Activated T-helper 17 cell treated with anti-CD3 and anti-CD28 coated beads, Interleukin-2, amount 50 U/mL, for 72 hours (primary cell): ENCODE results near the gene PEDS1. TPM values are rescaled to one million over a fixed set of nuclear protein-coding genes. Genes with fewer than 3 reads are reported as not detected.

ENCODE experiments used
- ATAC-seq: fragments of 150-1000 bp; cut with Tn5 transposase; replicated peaks from 2 replicates; pipeline ENCODE4 v1.10.0; 2021; ENCODE audit warnings: mild to moderate bottlenecking, moderate library complexity
- H3K27ac Mint-ChIP-seq: one replicate; pipeline ENCODE4 v1.8.0; 2022; ENCODE audit warnings: mixed read lengths
- H3K27me3 Mint-ChIP-seq: one replicate; pipeline ENCODE4 v1.8.0; 2022; ENCODE audit warnings: mixed read lengths
- H3K36me3 Mint-ChIP-seq: one replicate; pipeline ENCODE4 v1.8.0; 2022; ENCODE audit warnings: low read depth, mild to moderate bottlenecking, mixed read lengths
- H3K4me1 Mint-ChIP-seq: one replicate; pipeline ENCODE4 v1.8.0; 2022; ENCODE audit warnings: mixed read lengths
- H3K4me3 Mint-ChIP-seq: one replicate; pipeline ENCODE4 v1.8.0; 2022; ENCODE audit warnings: mild to moderate bottlenecking, mixed read lengths
- H3K9me3 Mint-ChIP-seq: one replicate; pipeline ENCODE4 v1.8.0; 2022; ENCODE audit warnings: mixed read lengths
- total RNA-seq, 2 donors: library from RNA; stranded (reverse); gene quantifications; one replicate each; pipeline ENCODE4 v1.2.3, GENCODE V29; 2022

Gene PEDS1
- total RNA-seq, 2 donors from 2014 or later = 13.1 to 22.0 TPM

GRCh38 chr20:50123418-50123817 is 30.1 kb downstream of the PEDS1 start:
- Mint-ChIP-seq H3K27me3 (no peaks in the 10 kb centered on the region), H3K4me1 (no peaks in the 10 kb centered on the region), H3K27ac (peak overlapping the region; percentile 36), H3K9me3 (no peaks in the 10 kb centered on the region), H3K36me3 (peaks cover 55% of the 10 kb centered on the region), H3K4me3 (no peak overlapping the region)
- ATAC-seq = no peak

- ATAC-seq = no peak
- Mint-ChIP-seq H3K4me3 (no peak overlapping the region), H3K27ac (no peak overlapping the region), H3K36me3 (peaks cover 48% of the 10 kb centered on the region), H3K9me3 (no peaks in the 10 kb centered on the region), H3K4me1 (no peaks in the 10 kb centered on the region), H3K27me3 (no peaks in the 10 kb centered on the region)
Observed at GRCh38 chr20:50122763-50123162, 30.8 kb downstream of the PEDS1 start.

GRCh38 chr20:50121858-50122271 is 31.7 kb downstream of the PEDS1 start:
- Mint-ChIP-seq H3K27me3 (no peaks in the 10 kb centered on the region), H3K4me1 (no peaks in the 10 kb centered on the region), H3K27ac (no peak overlapping the region), H3K9me3 (no peaks in the 10 kb centered on the region), H3K4me3 (no peak overlapping the region), H3K36me3 (peaks cover 39% of the 10 kb centered on the region)
- ATAC-seq = peak; percentile 50

GRCh38 chr20:50120935-50121693 is 32.4 kb downstream of the PEDS1 start:
- peaks cover 32% of the 10 kb centered on the region for H3K36me3 Mint-ChIP-seq
- peak; percentile 67 for ATAC-seq

GRCh38 chr20:50118203-50118602 is 35.3 kb downstream of the PEDS1 start:
- peaks cover 23% of the 10 kb centered on the region for H3K4me1 Mint-ChIP-seq
- no peak for ATAC-seq
- H3K9me3 Mint-ChIP-seq = no peaks in the 10 kb centered on the region
- H3K27ac Mint-ChIP-seq = no peak overlapping the region
- H3K36me3 Mint-ChIP-seq = peaks cover 3% of the 10 kb centered on the region
- no peak overlapping the region for H3K4me3 Mint-ChIP-seq
- H3K27me3 Mint-ChIP-seq = no peaks in the 10 kb centered on the region

More at GRCh38 chr20:50120935-50121693, 32.4 kb downstream of the PEDS1 start:
- Mint-ChIP-seq H3K9me3 (no peaks in the 10 kb centered on the region), H3K27ac (no peak overlapping the region), H3K4me3 (no peak overlapping the region), H3K27me3 (no peaks in the 10 kb centered on the region), H3K4me1 (peaks cover 2% of the 10 kb centered on the region)

- H3K36me3 Mint-ChIP-seq = peaks cover 12% of the 10 kb centered on the region
- H3K9me3 Mint-ChIP-seq = no peaks in the 10 kb centered on the region
- H3K27ac Mint-ChIP-seq = peak overlapping the region; percentile 97
- H3K4me3 Mint-ChIP-seq = peak overlapping the region; percentile 95
- H3K4me1 Mint-ChIP-seq = peaks cover 27% of the 10 kb centered on the region
- no peak for ATAC-seq
- no peaks in the 10 kb centered on the region for H3K27me3 Mint-ChIP-seq
Observed at GRCh38 chr20:50116368-50116999, 37.0 kb downstream of the PEDS1 start.

GRCh38 chr20:50115591-50116367 is 37.7 kb downstream of the PEDS1 start:
- no peaks in the 10 kb centered on the region for H3K9me3 Mint-ChIP-seq
- peaks cover 19% of the 10 kb centered on the region for H3K36me3 Mint-ChIP-seq
- no peaks in the 10 kb centered on the region for H3K27me3 Mint-ChIP-seq
- H3K4me1 Mint-ChIP-seq = peaks cover 31% of the 10 kb centered on the region
- H3K4me3 Mint-ChIP-seq = peak overlapping the region; percentile 95
- H3K27ac Mint-ChIP-seq = peak overlapping the region; percentile 97
- peak; percentile 85 for ATAC-seq

GRCh38 chr20:50115041-50115512 is 38.4 kb downstream of the PEDS1 start:
- peaks cover 38% of the 10 kb centered on the region for H3K4me1 Mint-ChIP-seq
- peaks cover 26% of the 10 kb centered on the region for H3K36me3 Mint-ChIP-seq
- peak overlapping the region; percentile 97 for H3K27ac Mint-ChIP-seq
- no peaks in the 10 kb centered on the region for H3K9me3 Mint-ChIP-seq
- no peaks in the 10 kb centered on the region for H3K27me3 Mint-ChIP-seq
- peak overlapping the region; percentile 95 for H3K4me3 Mint-ChIP-seq
- no peak for ATAC-seq

GRCh38 chr20:50113420-50114224 is 39.9 kb downstream of the PEDS1 start:
- Mint-ChIP-seq H3K4me1 (peaks cover 48% of the 10 kb centered on the region), H3K36me3 (peaks cover 40% of the 10 kb centered on the region), H3K27ac (peak overlapping the region; percentile 98), H3K9me3 (no peaks in the 10 kb centered on the region), H3K27me3 (no peaks in the 10 kb centered on the region), H3K4me3 (peak overlapping the region; percentile 95)
- ATAC-seq = no peak

GRCh38 chr20:50112512-50113419 is 40.8 kb downstream of the PEDS1 start, which contains the start of gene UBE2V1:
Gene UBE2V1 (minus strand): TSS chr20:50113150. CDS start chr20:50113128, 22 bp downstream.
- peaks cover 49% of the 10 kb centered on the region for H3K36me3 Mint-ChIP-seq
- H3K4me1 Mint-ChIP-seq = peaks cover 56% of the 10 kb centered on the region
- H3K9me3 Mint-ChIP-seq = no peaks in the 10 kb centered on the region
- peak within 1 kb of the TSS; percentile 98 for H3K27ac Mint-ChIP-seq
- peak within 1 kb of the TSS; percentile 95 for H3K4me3 Mint-ChIP-seq
- ATAC-seq = peak; percentile 67
- H3K27me3 Mint-ChIP-seq = no peaks in the 10 kb centered on the region

- Mint-ChIP-seq H3K27me3 (no peaks in the 10 kb centered on the region), H3K4me1 (peaks cover 64% of the 10 kb centered on the region), H3K36me3 (peaks cover 57% of the 10 kb centered on the region), H3K9me3 (no peaks in the 10 kb centered on the region), H3K27ac (peak overlapping the region; percentile 98), H3K4me3 (peak overlapping the region; percentile 95)
- no peak for ATAC-seq
Observed at GRCh38 chr20:50111829-50112495, 41.6 kb downstream of the PEDS1 start.

- Mint-ChIP-seq H3K4me3 (peak overlapping the region; percentile 95), H3K36me3 (peaks cover 64% of the 10 kb centered on the region), H3K9me3 (no peaks in the 10 kb centered on the region), H3K27ac (peak overlapping the region; percentile 98), H3K27me3 (no peaks in the 10 kb centered on the region), H3K4me1 (peaks cover 63% of the 10 kb centered on the region)
- ATAC-seq = peak; percentile 57
Observed at GRCh38 chr20:50111120-50111828, 42.2 kb downstream of the PEDS1 start.
